HG03025 (cell line): ENCODE results near the gene BANF2.
"Not testable (repeated sequence)": the region's sequence is repeated elsewhere in the genome, so short reads cannot be mapped to it uniquely, and the experiment has no call there.

ENCODE experiments used
- ATAC-seq: cut with Tn5 transposase; IDR thresholded peaks from one replicate; pipeline ENCODE4 v1.9.1; 2021; ENCODE audit warnings: mild to moderate bottlenecking, moderate library complexity; ENCODE audit not compliant: unreplicated experiment, low FRiP score

BANF2 gene

GRCh38 chr20:17759449-17759848 is 59.7 kb downstream of the BANF2 start:
- no peak for ATAC-seq

- ATAC-seq, result no peak
Measured at GRCh38 chr20:17761604-17762003, 61.8 kb downstream of the BANF2 start.

GRCh38 chr20:17762243-17762872 is 62.6 kb downstream of the BANF2 start:
- ATAC-seq, result no peak

GRCh38 chr20:17762873-17763557 is 63.2 kb downstream of the BANF2 start:
- no peak for ATAC-seq

GRCh38 chr20:17765017-17765416 is 65.3 kb downstream of the BANF2 start:
- no peak for ATAC-seq

GRCh38 chr20:17765584-17765983 is 65.8 kb downstream of the BANF2 start:
- no peak for ATAC-seq

GRCh38 chr20:17766226-17766625 is 66.5 kb downstream of the BANF2 start:
- no peak for ATAC-seq

GRCh38 chr20:17767624-17768023 is 67.9 kb downstream of the BANF2 start:
- ATAC-seq, result no peak

GRCh38 chr20:17768271-17768670 is 68.5 kb downstream of the BANF2 start:
- ATAC-seq, result no peak

GRCh38 chr20:17769716-17770115 is 70.0 kb downstream of the BANF2 start:
- ATAC-seq, result not testable (repeated sequence)

GRCh38 chr20:17771206-17772004 is 71.6 kb downstream of the BANF2 start:
- no peak for ATAC-seq

GRCh38 chr20:17772005-17772343 is 72.2 kb downstream of the BANF2 start:
- ATAC-seq, result no peak

- ATAC-seq, result no peak
Measured at GRCh38 chr20:17773619-17774018, 73.9 kb downstream of the BANF2 start.

GRCh38 chr20:17775600-17775999 is 75.8 kb downstream of the BANF2 start:
- no peak for ATAC-seq

GRCh38 chr20:17776551-17776950 is 76.8 kb downstream of the BANF2 start:
- no peak for ATAC-seq

GRCh38 chr20:17779011-17779410 is 79.2 kb downstream of the BANF2 start:
- not testable (repeated sequence) for ATAC-seq

- peak; percentile 75 for ATAC-seq
Measured at GRCh38 chr20:17782768-17783167, 83.0 kb downstream of the BANF2 start.

- no peak for ATAC-seq
Measured at GRCh38 chr20:17783671-17784070, 83.9 kb downstream of the BANF2 start.

GRCh38 chr20:17785007-17785406 is 85.2 kb downstream of the BANF2 start:
- ATAC-seq, result no peak
